ENCODE results near the gene HAPLN2.
"Not testable (repeated sequence)": the region's sequence is repeated elsewhere in the genome, so short reads cannot be mapped to it uniquely, and the experiment has no call there.

Gene HAPLN2

DNA sequence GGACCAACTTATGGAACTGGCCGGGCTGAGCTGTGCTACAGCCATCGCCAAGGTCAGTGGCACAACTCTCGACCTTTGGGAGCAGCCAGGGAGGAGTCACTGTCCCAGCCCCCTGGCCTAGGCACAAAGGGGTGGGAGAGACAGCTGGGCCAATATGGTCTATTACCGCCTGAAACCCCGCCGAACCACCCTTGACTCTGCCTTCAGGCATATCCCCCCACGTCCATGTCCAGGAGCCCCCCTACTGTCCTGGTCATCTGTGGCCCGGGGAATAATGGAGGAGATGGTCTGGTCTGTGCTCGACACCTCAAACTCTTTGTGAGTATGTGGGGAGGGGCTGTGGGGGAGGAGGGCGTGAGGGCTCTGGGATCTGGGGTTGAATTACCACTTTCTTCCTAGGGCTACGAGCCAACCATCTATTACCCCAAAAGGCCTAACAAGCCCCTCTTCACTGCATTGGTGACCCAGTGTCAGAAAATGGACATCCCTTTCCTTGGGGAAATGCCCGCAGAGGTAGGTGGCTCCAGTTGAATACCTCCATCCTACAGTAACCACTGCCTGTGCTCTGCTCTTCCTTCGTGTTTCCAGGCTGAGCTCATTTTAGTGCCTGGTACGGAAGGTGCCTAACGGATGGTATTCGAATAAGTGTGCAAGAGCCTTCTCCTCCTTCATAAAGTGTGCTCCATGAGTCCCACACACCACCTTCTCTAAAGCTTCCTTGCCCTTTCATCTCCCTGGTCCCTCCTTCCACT is 26.9 kb upstream of the HAPLN2 start:
- DNase-seq = no peak

DNA sequence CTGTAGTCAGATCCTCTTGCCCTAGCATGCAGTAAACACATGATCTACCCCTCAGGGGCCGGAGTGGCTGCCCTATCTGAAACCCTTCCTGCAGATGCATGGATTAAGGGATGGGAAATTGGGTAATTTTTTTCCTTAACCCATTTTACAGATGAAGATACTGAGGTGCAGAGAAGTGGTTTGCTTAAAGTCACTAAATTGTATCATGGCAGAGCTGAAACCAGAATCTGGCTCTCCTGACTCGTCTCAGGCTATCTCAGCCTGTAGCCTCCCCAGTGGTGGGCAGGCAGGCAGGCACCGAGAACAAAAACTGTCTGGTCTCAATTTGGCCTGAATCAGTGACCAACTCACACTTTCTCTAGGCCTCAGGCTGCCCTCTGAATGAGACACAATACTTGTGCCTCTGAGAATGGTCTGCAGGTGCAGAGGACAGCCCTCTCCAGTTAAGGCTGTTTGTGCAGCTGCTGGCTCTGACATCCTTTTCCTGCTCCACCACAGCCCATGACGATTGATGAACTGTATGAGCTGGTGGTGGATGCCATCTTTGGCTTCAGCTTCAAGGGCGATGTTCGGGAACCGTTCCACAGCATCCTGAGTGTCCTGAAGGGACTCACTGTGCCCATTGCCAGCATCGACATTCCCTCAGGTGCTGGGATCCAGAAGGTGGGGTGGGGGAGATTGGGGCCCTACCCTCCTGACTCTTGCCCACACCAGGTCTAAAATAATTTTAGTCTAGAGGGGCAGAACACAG is 26.1 kb upstream of the HAPLN2 start:
- DNase-seq = no peak

DNA sequence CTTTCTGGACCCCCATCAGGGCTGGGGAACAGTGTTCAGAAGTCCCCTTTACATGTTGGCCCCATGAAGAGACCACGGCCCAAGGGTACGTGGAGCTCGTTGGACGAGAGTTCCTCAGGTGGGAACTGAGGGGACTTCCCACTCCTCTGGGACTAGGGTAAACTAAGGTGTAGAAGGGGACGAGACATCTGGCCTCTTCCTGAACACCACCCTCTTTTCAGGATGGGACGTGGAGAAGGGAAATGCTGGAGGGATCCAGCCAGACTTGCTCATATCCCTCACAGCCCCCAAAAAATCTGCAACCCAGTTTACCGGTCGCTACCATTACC is 25.6 kb upstream of the HAPLN2 start:
- DNase-seq = no peak

DNA sequence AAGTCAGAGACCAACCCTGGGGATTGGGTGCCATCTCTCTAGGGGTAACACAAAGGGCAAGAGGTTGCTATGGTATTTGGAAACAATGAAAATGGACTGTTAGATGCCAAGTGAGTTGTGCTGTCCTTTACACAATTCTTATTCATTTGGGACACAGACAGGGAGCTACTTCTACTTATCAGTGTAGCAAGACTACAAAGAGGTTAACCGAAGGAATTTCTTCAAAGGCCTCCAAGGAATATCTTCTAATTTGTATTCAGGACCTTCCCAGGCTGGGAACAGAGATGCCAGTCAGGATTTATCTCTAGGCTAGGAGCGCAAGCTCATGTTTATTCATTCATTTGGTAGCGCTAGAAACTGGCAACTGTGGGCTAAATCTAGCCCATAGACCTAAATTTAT is 25.0 kb upstream of the HAPLN2 start:
- DNase-seq = no peak

DNA sequence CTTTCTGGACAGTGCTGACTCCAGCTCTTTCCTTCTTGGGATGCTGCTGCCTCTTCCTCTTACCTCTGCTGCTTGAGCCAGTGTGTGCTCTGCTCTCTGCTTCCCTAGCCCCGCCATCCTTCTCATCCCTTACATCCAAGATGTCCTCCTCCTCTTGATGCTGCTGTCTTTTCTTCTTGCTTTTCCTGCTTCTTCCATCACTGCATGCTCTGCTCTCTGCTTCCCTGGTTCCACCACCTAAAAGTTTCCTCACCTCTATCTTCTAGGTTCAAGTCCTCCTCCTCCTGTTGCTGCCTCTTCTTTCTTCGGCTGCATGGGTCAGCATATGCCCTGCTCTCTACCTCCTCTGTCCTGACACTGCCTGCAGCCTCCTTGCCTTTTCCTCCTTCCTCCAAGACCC is 24.2 kb upstream of the HAPLN2 start:
- no peak for DNase-seq

DNA sequence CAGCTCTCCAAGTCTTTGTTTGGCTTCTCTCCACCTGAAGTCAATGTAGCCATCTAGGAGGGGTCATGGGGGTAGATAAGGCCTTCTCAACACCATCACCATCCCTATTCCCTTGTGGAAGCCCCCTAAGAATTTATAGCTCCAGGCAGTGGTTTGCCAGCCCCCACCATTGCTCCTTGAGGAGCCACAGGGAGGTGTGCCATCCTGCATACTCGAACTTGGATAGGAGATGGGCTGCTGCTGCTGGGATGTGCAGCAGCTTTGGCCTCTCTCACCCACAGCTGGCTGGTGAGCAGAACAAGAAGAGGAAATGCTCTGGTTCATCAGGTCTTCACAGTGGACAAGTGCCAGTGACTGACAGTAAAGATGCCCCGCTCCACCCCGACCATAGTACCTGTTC is 22.8 kb upstream of the HAPLN2 start:
- no peak for DNase-seq

DNA sequence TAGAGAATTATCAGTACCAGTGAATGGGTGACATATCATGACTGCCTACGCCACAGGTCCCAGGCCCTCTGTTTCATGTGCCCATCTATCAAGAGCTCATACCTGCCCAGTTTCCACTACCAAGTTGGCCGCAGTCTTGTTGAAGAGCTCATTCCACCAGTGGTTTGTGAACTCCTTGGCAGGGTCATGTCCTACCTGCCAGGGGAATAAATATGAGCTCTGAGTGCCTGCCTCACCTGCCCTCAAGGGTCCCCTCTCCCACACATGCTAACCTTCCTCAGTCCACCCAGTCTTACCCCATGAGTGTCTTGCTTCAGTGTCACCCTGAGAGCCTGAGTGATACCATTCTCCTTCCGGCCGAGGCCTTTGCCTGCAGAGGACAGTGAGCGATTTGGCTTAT is 21.1 kb upstream of the HAPLN2 start:
- no peak for DNase-seq

DNA sequence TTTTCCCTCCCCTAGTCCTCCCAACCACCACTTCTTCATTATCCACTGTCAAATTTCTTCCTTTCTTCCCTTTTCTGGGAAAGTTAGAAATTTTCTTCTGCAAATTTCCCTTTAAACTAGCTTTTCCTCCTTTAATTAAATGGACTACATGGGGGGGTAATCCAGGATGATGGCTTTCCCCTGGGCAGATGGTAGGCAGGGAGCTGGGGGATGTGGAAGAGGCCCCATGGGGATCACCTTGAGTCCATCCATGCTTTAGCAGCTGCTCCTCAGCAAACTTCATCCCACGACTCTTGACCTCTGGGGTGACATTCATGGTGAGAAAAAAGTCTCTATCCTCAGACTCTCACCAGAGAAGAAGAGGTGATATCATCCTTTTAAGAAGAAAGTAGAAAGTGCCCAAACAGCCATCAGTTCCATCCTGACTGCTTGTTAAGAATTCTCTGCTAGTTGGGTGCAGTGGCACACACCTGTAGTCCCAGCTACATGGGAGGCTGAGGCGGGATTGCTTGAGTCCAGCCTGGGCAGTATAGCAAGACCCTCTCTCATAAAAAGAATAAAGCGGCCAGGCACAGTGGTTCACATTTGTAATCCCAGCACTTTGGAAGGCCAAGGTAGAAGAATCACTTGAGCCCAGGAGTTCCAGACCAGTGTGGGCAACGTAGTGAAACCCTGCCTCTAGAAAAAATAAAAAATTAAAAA is 20.3 kb upstream of the HAPLN2 start:
- no peak for DNase-seq

DNA sequence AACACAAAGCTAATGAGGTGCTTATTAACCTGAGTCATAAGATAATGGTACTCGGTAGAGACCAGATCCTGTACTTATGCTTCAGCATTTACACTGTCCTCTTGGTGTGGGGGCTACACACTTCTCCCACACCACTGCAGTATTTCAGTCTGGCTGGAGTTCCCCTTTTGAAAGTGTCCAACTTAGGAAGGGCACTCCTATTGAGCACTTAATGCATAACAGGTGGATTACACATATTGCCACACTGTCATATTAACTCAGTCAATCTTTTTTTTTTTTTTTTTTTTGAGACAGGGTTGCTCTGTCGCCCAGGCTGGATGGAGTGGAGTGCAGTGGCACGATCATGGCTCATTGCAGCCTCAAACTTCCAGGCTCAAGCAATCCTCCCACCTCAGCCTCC is 19.4 kb upstream of the HAPLN2 start:
- no peak for DNase-seq

DNA sequence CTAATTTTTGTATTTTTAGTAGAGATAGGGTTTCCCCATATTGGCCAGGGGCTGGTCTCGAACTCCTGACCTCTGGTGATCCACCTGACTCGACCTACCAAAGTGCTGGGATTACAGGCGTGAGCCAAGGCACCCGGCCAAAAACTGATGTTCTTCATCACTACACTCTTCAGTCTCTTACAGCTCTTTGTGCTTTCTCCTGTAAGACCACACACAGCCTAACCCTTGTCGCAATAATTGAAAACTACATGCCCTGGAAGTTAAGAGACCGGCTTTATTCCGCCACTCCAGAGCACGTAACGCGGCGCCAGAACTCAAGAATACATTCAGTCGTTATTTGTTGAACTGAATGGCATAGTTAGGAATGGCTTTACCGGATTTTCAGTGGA is 18.5 kb upstream of the HAPLN2 start:
- no peak for DNase-seq

DNA sequence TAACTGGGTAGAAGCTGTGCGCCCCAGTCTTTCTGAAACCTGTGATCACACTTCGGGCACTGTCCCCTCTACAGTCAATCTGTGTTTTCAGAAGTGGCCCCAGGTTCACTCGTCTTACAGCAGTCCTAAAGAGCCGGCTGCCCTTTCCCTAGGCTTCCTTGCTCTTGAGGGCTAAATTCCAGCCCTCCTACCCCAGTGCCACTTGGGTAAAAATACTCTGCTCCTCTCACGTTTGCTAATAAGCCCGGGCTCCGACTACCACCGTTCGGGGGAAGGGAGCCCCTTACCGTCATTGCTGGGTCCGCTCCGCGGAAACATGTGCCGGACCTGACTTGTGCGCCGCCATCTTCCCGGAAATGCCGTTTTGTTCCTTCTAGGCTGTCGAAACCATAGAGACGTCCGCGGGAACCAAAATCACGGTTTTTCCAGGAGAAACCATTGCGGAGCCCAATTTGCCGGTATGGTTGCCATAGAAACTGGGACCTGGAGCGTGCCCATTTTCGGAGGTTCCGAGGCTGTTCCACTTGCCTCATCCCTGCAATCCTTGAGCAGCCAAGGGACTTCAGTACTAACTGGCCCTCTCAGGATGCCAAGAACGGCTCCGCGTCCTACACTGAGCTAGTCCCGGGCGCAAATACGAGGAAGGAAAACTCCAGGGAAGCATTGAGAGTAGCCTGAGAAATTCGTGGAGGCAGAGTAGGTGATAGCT is 17.9 kb upstream of the HAPLN2 start, which contains the start of gene GPATCH4:
TSS of gene GPATCH4 (minus strand) at position 358 of the 709 bp plus-strand sequence.
- DNase-seq = peak; percentile 73

DNA sequence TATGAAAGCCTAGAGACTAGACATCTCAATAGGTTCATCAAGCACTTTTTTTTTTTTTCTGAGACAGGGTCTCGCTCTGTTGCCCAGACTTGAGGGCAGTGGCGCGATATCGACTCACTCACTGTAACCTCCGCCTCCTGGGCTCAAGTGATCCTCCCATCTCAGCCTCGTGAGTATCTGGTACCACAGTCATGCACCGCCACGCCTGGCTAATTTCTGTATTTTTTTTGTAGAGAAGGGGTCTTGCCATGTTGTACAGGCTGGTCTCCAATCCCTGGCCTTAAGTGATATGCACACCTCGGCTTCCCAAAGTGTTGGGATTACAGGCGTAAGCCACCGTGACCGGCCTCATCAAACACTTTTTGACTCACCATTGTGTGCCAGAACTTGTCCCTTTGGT is 17.3 kb upstream of the HAPLN2 start:
- DNase-seq = no peak

DNA sequence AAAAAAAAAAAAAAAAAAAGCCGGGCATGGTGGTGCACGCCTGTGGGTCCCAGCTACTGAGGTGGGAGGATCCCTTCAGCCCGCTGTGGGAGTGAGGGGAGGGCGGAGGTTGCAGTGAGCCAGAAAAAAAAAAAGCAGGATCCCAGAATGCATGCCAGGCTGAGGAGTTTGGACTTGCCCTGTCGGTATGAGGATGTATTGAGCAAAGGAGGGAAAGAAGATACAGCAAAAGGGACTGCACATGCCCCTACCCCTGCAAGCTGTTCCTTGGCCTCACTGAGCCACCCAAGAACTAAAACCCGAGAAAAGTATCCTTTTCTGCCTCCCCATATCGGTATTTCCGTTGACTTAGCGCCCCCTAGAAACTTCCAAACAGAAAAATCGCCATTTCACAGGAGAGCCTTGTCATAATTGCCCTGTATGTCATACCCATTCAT is 16.6 kb upstream of the HAPLN2 start:
- DNase-seq = no peak

DNA sequence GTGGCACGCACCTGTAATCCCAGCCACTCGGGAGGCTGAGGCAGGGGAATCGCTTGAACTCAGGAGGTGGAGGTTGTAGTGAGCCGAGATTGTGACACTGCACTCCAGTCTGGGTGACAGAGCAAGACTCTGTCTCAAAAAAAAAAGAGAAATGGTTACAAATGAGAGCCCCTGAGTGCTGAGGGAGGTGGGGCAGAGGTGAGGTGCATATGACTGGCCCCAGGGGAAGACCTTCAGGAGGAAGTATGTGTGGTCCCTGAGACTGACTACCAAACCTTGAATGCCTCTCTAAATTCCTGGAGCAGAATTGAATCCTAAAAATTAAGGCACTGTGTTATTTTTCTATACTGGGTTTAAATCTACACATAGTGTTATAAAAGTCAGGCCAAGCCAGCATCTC is 11.9 kb upstream of the HAPLN2 start:
- peak; percentile 49 for DNase-seq

DNA sequence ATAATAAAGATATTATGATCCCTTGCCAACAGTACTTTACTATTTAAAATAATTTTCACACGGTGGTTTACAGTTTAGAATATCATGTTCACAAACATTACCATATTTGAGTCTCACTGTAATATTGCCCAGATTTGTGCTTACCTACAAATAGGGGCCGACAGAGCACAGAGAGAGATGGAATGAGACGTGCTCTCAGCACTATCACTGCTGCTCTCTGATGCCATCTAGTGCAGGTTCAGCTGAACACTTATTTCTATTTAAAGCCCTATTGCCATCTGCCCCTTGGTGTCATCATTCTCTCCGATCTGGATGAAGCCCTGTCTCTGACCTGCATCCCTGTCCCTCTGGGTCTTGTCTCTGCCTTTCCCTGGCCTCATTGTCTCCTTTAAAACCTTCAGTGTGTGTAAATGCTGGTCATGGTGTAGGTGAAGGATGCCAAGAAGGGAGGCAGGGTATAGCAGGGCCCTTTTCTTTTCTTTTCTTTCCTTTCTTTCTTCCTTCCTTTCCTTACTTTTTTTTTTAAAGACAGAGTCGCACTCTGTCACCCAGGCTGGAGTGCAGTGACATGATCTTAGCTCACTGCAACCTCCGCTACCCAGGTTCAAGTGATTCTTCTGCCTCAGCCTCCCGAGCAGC is 11.1 kb upstream of the HAPLN2 start:
- peak; percentile 72 for DNase-seq

DNA sequence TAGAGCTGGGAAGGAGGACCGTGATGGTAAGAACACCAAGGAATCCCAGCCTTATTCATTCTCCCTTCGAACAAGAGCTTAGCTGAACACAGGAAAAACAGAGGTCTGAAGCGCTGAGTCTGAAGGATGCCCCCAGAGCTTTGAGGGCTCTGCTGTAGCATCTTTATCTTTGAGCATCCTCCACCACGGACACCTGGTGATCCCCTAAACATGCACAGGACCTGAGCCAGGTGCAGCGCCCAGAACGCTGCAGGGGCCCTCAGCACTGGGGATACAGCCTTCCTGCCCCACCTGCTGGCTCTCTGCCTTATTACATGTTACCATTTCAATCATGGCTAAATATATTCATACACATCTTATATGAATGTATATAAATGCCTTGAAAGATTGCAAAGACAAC is 10.2 kb upstream of the HAPLN2 start:
- peak; percentile 46 for DNase-seq

DNA sequence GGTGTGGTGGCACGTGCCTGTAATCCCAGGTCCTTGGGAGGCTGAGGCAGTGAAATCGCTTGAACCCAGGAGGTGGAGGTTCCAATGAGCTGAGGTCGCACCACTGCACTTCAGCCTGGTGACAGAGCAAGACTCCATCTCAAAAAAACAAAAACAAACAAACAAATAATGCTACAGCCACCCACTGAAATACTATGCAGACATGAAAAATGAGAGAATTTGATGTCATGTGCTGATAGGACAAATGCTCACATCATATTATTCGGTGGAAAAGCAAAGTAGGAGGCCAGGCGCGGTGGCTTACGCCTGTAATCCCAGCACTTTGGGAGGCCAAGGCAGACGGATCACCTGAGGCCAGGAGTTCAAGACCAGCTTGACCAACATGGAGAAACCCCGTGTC is 9.1 kb upstream of the HAPLN2 start:
- not testable (repeated sequence) for DNase-seq

DNA sequence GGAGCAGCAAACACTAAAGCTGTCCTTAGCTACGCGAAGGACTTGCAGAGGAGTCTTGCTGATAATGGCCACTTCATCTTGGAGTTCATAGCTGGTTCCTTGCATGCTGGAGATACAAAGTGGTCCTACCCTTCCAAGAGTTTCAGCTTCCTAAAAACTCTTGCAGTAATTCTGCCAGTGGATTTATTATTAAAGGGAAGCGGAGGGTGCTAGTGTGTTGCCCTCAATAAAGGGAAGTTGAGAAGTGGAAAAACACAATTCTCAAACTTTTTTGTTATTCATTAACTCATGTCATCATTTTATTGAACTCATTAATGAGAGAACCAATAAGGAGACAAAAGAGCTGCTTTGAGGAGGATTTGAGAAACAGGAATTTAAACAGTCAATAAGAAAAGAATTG is 6.5 kb upstream of the HAPLN2 start:
- no peak for DNase-seq

DNA sequence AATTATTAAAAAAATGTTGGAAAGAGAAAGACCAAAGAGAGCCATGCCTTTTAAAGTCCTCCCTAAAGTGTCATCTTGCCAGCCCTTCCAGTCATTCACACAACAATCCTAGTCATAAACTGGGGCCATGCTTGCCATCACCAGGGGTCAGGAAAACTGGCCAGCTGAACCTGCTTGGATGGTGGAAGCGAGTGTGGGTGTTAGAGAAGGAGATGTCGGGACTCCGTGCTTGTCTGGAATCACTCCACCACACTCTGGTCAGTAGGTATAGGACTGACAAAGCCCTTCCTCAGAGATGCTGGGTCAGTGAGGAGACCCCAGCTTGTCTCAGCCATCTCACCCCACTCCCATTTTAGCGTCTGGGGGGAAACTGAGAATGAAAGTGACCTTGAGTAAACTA is 3.3 kb upstream of the HAPLN2 start:
- no peak for DNase-seq

DNA sequence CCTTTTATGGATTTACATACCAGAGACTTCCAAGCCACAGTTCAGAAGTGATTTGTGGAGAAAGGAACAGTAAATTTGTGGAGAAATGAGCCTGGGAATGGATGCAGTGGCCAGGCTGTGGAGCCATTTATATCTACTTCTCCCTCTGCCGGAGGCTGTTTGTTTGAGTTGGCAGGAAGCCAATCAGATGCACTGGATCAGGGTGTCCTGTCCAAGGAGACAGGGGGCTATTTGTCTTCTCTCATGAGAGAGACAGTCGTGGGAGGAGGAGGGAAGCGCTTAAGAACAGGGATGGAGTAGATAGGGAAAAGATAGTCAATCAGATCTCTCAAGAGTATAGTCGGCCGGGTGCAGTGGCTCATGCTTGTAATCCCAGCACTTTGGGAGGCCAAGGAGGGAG is 2.8 kb upstream of the HAPLN2 start:
- no peak for DNase-seq

DNA sequence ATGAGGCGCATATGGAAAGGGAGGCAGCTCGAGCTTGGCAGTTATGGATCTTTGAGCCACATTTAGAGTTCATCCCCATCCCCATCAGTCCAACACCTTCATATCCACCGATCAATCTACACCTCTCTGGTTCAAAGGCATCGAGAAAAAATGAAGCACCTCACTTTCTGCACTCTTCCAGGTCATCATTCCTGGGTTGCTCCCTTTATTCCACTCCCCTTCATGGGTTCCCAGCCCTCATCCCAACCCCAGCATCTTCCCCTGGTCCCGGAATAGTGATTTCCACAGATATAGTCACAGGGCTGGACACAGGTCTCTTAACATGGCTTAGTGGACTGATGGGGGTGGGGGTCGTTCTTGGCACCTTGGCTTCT is 354 bp downstream of the HAPLN2 start:
- DNase-seq = no peak

DNA sequence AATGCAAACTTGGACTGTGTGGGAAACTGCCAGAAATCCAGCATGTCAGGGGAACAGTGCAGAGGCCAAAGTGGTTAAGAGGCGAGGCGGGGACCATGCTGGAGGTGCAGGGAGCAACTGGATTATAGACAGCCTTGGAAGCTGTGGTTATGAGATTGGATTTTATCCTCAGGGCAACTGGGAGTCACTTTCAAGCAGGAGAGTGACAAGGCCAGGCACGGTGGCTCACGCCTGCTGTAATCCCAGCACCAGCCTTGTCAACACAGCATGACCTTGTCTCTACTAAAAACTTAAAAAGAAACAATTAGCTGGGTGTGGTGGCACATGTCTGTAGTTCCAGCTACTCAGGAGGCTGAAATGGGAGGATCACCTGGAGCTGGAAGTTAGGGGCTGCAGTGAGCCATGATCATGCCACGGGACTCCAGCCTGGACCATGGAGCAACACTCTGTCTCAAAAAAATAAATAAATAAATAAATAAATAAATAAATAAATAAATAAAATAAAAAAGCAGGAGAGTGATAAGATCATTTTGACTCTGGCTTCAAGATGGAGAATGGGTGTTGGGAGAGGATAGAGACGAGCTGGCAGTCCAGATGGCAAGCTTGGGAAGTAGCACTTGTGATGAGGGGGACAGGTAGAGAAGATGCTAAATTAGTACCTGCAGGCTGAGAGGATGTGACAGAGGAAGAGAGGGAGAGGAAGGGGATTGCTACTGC is 3.5 kb downstream of the HAPLN2 start:
- no peak for DNase-seq

Measured in CD4-positive, alpha-beta T cell treated with Interferon gamma for 1 hour (primary cell).